ENCODE data around the gene OTOP1.
A peak's percentile ranks its signal among the peaks of the same experiment; 100 is the strongest.
"Not testable (repeated sequence)": the region's sequence is repeated elsewhere in the genome, so short reads cannot be mapped to it uniquely, and the experiment has no call there.

The OTOP1 gene

DNA sequence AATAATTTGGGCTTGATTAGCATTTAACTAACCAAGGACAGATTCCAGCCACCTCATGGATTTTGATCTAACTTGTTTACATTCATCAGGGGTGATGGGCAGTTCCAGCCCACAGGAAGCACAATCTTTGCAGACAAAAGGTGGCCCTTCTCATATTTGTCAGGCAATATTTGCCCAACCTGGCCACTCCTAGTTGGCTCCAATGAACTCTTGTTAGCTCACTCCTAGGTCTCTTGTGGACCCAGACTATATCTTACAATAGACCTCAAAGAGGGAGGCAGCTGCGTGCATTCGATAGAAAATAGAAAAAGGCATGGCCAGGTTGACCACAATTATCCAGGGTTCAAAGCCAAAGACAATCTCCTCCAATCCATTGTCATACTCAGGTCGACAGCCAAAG, 38.2 kb downstream of the OTOP1 start:
- H3K27me3 ChIP-seq (replicated peaks; ENCODE audit: control insufficient read depth, insufficient read depth, low read length); H3K4me1 ChIP-seq (ENCODE audit: control insufficient read depth, insufficient read depth, low read length); H3K9me3 ChIP-seq (ENCODE audit: control insufficient read depth, low read length); H3K36me3 ChIP-seq (ENCODE audit: control insufficient read depth, insufficient read depth, low read length, severe bottlenecking); H3K4me3 ChIP-seq (ENCODE audit: low read length); DNase-seq (ENCODE audit: low read depth); H3K9ac ChIP-seq (ENCODE audit: low read length): not testable (repeated sequence)

- Histone ChIP-seq H3K4me1 (ENCODE audit: control insufficient read depth, insufficient read depth, low read length) (no peaks in the 10 kb centered on the region), H3K9me3 (ENCODE audit: control insufficient read depth, low read length) (no peaks in the 10 kb centered on the region), H3K36me3 (ENCODE audit: control insufficient read depth, insufficient read depth, low read length, severe bottlenecking) (no peaks in the 10 kb centered on the region), H3K4me3 (ENCODE audit: low read length) (no peak overlapping the region), H3K9ac (ENCODE audit: low read length) (no peak overlapping the region), H3K27me3 (replicated peaks; ENCODE audit: control insufficient read depth, insufficient read depth, low read length) (peaks cover 16% of the 10 kb centered on the region)
- DNase-seq (ENCODE audit: low read depth): no peak
Observed at GRCh38 chr4:4185528-4185927, 41.2 kb downstream of the OTOP1 start.

GRCh38 chr4:4182835-4183568, 43.7 kb downstream of the OTOP1 start:
- Histone ChIP-seq H3K4me3 (ENCODE audit: low read length) (no peak overlapping the region), H3K9me3 (ENCODE audit: control insufficient read depth, low read length) (no peaks in the 10 kb centered on the region), H3K4me1 (ENCODE audit: control insufficient read depth, insufficient read depth, low read length) (no peaks in the 10 kb centered on the region), H3K9ac (ENCODE audit: low read length) (no peak overlapping the region), H3K36me3 (ENCODE audit: control insufficient read depth, insufficient read depth, low read length, severe bottlenecking) (no peaks in the 10 kb centered on the region), H3K27me3 (replicated peaks; ENCODE audit: control insufficient read depth, insufficient read depth, low read length) (peaks cover 12% of the 10 kb centered on the region)
- peak; percentile 7 for DNase-seq (ENCODE audit: low read depth)

- no peaks in the 10 kb centered on the region for H3K4me1 ChIP-seq (ENCODE audit: control insufficient read depth, insufficient read depth, low read length)
- no peak overlapping the region for H3K4me3 ChIP-seq (ENCODE audit: low read length)
- H3K27me3 ChIP-seq (replicated peaks; ENCODE audit: control insufficient read depth, insufficient read depth, low read length): peaks cover 7% of the 10 kb centered on the region
- DNase-seq (ENCODE audit: low read depth): no peak
- no peaks in the 10 kb centered on the region for H3K36me3 ChIP-seq (ENCODE audit: control insufficient read depth, insufficient read depth, low read length, severe bottlenecking)
- H3K9ac ChIP-seq (ENCODE audit: low read length): no peak overlapping the region
- no peaks in the 10 kb centered on the region for H3K9me3 ChIP-seq (ENCODE audit: control insufficient read depth, low read length)
Observed at GRCh38 chr4:4170596-4171150, 56.1 kb downstream of the OTOP1 start.

GRCh38 chr4:4167981-4168780, 58.5 kb downstream of the OTOP1 start:
- H3K4me3 ChIP-seq (ENCODE audit: low read length); H3K36me3 ChIP-seq (ENCODE audit: control insufficient read depth, insufficient read depth, low read length, severe bottlenecking); H3K9me3 ChIP-seq (ENCODE audit: control insufficient read depth, low read length); H3K4me1 ChIP-seq (ENCODE audit: control insufficient read depth, insufficient read depth, low read length); H3K27me3 ChIP-seq (replicated peaks; ENCODE audit: control insufficient read depth, insufficient read depth, low read length); DNase-seq (ENCODE audit: low read depth); H3K9ac ChIP-seq (ENCODE audit: low read length): not testable (repeated sequence)

DNA sequence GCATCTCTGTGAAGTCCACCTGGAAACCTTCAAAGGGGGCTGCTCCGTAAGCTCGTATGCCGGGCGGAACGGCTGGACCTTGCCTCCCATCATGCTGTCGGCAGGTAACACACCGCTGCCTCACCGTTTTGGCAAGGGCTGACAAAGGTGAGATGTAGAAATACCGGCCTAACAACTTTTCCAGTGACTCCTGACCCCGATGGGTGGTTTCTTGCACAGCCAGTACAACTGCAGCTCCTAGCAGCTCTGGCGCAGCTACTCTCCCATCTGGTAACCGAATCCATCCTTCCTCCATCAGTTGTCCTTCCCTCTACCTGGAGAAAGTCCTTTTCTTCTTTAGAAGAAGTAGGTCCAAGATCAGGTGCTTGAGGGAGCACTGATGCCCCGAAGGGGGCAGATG, 59.7 kb downstream of the OTOP1 start:
- H3K27me3 ChIP-seq (replicated peaks; ENCODE audit: control insufficient read depth, insufficient read depth, low read length); DNase-seq (ENCODE audit: low read depth); H3K4me1 ChIP-seq (ENCODE audit: control insufficient read depth, insufficient read depth, low read length); H3K9me3 ChIP-seq (ENCODE audit: control insufficient read depth, low read length); H3K4me3 ChIP-seq (ENCODE audit: low read length); H3K9ac ChIP-seq (ENCODE audit: low read length); H3K36me3 ChIP-seq (ENCODE audit: control insufficient read depth, insufficient read depth, low read length, severe bottlenecking): not testable (repeated sequence)

DNA sequence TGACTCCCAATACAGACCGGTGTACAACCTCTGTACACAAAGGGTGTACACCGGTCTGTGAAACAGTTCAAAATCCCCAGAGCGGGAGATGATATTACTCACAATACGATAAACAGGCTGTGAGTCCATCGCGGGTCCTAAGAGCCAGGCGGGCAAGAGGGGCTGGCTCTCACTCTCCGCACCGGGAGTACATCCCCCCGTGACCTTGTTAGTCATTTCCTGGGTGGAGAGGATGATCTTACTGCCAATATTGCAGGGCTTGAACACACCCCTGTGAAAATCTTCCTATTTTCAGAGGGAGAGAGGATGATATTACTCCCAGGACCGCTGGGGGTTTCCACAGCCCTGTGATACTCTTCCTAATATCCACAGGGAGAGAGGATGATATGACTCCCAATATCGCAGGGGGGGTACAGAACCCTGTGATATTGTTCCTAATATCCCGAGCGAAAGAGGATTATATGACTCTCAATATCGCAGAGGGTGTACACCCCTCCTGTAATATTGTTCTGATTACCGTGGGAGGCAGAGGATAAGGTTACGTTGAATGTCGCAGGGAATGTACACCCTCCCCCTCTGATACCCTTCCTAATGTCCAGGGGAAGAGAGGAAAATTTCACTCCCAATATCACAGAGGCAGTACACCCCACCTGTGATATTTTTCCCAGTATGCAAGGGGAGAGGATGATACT, 60.9 kb downstream of the OTOP1 start:
- not testable (repeated sequence) for H3K9me3 ChIP-seq (ENCODE audit: control insufficient read depth, low read length); H3K36me3 ChIP-seq (ENCODE audit: control insufficient read depth, insufficient read depth, low read length, severe bottlenecking); H3K9ac ChIP-seq (ENCODE audit: low read length); H3K27me3 ChIP-seq (replicated peaks; ENCODE audit: control insufficient read depth, insufficient read depth, low read length); DNase-seq (ENCODE audit: low read depth); H3K4me3 ChIP-seq (ENCODE audit: low read length); H3K4me1 ChIP-seq (ENCODE audit: control insufficient read depth, insufficient read depth, low read length)

- H3K9me3 ChIP-seq (ENCODE audit: control insufficient read depth, low read length); H3K4me3 ChIP-seq (ENCODE audit: low read length); H3K9ac ChIP-seq (ENCODE audit: low read length); H3K27me3 ChIP-seq (replicated peaks; ENCODE audit: control insufficient read depth, insufficient read depth, low read length); DNase-seq (ENCODE audit: low read depth); H3K4me1 ChIP-seq (ENCODE audit: control insufficient read depth, insufficient read depth, low read length); H3K36me3 ChIP-seq (ENCODE audit: control insufficient read depth, insufficient read depth, low read length, severe bottlenecking): not testable (repeated sequence)
Observed at GRCh38 chr4:4164532-4165173, 62.1 kb downstream of the OTOP1 start.

DNA sequence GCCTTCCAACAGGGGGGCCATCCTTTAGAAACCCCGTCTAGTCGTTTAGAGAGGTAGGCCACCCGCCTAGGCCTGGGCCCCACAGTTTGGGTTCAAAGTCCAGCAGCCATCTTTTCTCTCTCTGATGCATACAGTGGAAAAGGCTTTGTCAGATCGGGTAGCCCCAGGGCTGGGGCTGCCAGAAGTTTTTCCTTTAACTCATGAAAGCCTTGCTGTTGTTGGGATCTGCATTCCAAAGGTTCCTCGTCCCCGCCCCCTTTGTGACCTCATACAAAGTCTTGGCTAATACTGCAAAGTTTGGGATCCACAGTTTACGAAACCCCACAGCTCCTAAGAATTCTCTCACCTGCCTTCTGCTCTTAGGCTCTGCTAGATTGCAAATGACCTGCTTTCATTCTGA, 64.5 kb downstream of the OTOP1 start:
- not testable (repeated sequence) for H3K27me3 ChIP-seq (replicated peaks; ENCODE audit: control insufficient read depth, insufficient read depth, low read length); DNase-seq (ENCODE audit: low read depth); H3K9ac ChIP-seq (ENCODE audit: low read length); H3K4me1 ChIP-seq (ENCODE audit: control insufficient read depth, insufficient read depth, low read length); H3K9me3 ChIP-seq (ENCODE audit: control insufficient read depth, low read length); H3K4me3 ChIP-seq (ENCODE audit: low read length); H3K36me3 ChIP-seq (ENCODE audit: control insufficient read depth, insufficient read depth, low read length, severe bottlenecking)

- H3K36me3 ChIP-seq (ENCODE audit: control insufficient read depth, insufficient read depth, low read length, severe bottlenecking); DNase-seq (ENCODE audit: low read depth); H3K4me1 ChIP-seq (ENCODE audit: control insufficient read depth, insufficient read depth, low read length); H3K4me3 ChIP-seq (ENCODE audit: low read length); H3K27me3 ChIP-seq (replicated peaks; ENCODE audit: control insufficient read depth, insufficient read depth, low read length); H3K9ac ChIP-seq (ENCODE audit: low read length); H3K9me3 ChIP-seq (ENCODE audit: control insufficient read depth, low read length): not testable (repeated sequence)
Observed at GRCh38 chr4:4160956-4161665, 65.6 kb downstream of the OTOP1 start.
